Measurements from ENCODE around the gene GABBR1.
A peak's percentile ranks its signal among the peaks of the same experiment; 100 is the strongest.

Gene GABBR1

DNA sequence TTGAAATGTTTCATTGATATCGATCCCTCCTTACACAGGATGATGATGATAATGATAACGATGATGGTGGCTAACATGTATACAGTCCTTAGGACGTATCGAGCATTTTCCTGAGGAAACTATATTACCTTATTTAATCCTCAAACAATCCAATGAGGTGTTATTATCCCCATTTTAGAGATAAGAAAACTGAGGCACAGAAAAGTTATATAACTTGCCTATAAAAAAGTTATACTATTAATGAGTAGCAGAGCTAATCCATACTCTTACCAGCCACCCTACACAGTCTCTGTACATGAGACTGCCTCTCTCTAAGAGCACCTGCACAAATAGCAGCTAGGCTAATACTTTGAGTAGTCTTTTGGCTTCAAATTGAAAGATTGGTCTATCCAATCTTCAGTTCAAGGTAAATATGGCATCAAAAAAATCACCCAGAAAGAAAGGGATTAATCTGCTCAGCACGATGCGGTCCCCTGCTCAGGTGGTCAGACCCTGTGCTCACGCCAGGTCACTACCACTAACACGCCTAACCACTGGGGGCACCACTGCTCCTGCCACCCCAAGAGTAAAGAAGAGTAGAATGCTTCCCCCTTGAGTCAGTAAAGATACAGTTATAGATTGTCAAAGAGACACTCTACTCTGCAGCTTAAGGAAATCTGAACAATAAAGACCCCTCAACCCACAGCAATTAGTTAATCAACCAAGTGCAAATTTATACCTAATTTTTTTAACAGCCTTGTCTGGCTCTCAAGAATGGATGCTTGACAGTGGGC, 15.0 kb downstream of the GABBR1 start:
- DNase-seq: no peak

DNA sequence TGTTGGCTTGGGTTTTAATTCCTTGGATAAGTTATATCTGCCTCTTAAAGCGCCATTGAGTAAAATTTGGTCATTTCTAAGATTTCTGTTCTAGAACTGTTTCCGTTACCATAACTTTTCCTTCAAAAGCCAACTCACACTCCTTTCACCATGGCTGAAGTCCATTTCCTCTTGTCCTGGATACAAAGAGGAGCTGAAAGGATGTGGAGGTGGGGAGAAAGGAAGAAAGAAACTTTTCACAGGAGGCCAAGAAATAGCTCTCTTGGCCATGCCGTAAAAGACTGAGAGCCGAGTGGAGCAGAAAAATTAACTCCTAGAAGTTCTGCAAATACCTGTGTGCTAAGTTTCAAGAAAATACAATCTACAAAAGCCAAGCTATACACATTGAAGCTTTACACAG, 21.6 kb downstream of the GABBR1 start:
- DNase-seq: no peak

DNA sequence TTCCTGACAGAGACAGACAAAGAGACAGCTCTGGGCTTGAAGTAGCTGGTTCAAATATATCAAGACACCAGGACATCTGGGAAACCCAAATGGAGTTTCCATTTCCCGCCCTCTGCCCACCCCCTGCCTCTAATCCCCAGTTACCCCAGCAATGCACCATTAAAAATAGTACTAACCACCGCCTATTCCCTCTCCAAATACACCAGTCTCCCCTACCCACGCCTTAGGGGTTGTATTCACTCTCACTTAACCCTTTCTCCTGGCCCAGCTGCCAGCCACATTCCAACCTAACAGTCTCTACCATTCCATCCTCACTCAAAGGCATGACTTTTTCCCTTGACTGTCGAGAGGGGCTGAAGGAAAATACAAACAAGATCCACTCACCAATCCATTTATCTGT, 22.4 kb downstream of the GABBR1 start:
- DNase-seq: no peak

DNA sequence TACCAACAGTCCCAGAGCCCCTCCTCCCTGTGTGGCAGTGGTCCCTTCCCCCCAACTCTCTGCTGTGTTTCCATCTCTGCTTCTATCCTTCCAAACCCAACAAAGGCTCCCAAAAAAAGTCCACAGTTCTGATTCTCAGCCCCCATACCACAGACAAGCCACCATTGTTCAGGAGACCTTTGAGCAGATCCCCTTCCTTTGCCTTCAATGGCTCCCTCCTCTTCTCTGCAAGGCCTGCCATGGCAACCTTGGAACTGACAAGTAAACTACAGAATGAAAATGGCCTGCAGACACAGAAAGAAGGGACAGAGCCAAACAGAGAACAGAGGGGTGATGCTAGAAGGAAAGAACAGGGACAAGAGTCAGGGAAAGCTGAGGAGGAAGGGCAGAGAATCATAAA, 24.9 kb downstream of the GABBR1 start:
- DNase-seq: no peak

DNA sequence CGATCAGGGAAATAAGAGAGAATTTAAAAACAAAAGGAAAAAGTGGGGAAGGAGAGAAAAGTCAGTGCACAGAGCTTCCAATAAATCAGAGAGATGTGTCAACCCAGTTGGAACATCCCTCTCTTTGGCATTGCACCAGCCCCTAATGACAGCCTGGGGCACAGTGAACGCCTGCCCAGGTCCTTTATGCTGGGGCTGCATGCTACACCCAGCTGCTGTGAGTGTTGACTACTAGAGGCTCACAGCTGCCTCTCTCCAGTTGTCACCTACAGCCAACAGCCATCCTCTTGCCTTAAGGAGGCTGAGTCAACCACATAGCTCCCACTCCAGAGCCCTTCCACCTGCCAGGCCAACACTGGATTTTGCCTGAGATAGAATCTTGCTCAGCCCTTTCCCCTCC, 29.1 kb downstream of the GABBR1 start:
- no peak for DNase-seq

DNA sequence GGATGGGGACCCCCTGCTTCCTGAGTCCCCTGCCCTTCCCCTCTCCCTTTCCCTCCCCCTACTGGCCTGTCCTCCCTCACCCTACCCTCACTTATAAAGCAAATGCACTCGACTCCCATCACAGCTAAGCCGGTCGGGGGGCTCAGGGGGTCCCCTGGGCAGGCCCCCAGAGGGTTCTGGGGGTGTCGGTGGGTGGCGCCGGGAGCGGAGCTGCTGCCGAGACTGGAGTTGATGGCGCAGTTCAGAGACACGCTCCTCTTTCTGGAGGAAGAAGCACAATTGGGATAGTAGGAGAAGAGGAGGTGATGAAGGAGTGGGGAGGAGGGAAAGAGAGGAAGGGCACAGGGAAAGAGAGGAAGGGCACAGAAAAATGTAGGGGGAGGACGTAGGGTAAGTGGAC, 29.5 kb downstream of the GABBR1 start:
- no peak for DNase-seq

DNA sequence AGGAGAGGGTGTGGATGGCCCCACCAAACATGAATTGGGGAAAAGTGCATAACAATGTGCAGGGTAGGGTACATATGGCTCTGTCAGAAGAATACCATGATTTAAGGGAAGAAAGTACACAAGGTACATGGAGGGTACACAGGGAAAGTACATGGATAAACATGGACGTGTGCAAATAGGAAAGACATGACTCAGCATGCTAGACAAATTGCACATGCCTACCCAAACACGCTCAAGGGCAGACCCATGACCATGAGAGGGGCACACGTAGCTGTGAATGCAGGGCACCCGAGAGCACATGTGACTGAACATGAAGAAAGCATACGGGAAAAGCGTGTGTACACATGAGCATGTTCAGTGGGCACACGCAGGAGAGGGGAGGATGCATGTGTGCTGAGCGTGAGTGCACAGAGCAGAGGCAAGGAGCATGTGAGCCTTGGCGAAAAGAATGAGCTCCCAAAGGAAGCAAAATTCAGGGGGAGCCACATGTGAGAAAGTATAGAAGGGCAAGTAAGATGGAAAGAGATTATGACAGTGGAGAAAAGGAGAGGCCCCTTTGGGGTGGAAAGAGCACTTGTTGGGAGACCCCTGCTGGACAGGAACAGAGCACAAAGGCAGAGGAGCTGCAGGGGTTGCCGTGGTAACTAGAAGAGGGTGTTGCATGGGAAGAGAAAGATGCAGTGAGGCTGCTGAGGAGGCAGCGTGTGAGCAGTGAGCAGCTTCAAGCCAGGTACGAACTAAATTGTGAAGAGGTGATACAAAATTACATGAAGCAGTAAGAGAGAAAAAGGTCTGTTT, 30.2 kb downstream of the GABBR1 start:
- DNase-seq: peak; percentile 15

DNA sequence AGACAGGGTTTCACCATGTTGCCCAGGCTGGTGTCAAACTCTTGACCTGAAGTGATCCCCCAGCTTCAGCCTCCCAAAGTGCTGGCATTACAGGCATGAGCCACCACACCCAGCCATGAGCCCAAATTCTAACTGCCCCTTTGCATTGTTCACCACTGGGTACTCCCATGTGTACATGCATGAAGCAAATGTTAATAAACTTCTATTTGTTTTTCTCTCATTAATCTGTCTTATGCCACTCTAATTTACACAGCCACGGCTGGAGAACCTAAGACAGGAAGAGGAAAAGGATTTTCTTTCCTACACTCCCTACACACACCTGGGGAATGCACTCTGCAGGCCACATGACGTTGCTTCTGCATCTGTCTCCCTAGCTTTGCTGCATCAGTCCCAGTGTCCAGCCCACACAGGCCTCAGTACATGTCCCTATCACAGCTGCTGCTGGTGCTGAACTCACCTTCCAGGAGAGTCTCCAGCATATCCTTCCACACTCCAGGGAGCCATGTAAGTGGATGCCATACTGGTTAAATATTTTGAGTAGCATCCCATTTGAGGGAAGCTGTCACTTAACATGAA, 34.7 kb downstream of the GABBR1 start:
- DNase-seq: no peak

DNA sequence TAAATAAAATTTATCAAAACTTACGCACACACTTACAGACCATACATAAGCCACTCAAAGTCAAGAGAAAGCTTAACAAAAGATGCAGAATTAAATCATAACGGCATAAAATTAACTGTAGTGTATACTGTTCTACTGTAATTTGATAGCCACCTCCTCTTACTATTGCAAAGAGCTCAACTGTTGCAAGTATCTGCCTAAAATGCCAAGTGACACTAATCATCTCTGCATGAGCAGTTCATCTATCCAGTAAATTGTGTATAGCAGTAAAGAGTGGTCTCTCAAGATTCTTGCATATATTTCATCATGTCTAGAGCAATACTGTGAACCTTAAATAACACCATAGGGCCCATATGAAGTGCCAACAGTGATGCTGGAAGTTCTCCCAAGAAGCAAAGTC, 35.8 kb downstream of the GABBR1 start:
- no peak for DNase-seq

DNA sequence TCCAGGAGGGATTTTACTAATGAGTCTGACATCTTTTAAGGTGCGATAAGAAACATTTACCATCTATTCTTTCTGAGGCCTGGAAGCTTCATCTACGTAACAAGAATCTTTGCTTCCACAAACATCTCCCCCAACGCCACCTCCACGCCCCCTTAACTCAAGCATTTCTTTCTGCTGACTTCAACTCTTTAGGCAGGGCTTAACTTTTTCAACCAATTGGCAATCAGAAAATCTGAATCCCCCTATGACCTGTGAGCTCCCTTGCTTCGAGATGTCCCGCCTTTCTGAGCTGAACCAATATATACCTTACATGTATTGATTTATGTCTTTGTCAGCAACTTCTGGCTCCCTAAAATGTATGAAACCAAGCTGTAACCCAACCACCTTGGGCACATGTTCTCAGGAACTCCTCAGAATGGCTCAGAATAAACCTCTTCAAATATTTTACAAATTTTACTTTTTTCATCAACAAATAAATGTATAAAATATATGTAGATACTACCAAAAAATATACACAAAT, 36.5 kb downstream of the GABBR1 start:
- DNase-seq: no peak

DNA sequence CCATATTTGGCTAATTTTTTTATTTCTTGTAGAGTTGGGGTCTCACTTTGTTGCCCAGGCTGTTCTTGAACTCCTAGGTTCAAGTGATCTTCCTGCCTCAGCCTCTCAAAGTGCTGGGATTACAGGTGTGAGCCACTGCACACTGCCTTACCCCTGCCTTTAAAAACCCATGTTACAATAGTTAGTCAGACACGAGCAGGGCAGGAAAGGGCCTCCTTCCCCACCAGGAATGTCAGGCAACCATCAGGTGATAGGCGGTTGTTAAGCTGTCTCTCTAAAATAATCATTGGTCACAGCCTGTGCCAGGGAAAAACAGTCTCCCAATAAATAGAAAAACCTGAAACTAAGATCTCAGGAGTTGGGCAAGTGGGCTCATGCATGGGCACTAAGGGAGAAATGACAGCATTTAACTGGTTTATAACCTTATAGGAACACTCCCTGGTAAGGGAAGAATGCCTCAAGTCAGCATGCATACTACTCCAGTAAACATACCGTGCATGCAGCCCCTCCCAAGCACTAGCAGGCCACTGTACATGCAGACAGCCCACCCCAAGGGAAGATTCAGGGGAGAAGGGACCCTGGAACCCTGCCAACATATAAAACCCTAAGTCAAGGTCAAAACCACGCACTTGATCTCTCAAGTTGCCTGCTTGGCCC, 39.7 kb downstream of the GABBR1 start:
- DNase-seq: no peak

DNA sequence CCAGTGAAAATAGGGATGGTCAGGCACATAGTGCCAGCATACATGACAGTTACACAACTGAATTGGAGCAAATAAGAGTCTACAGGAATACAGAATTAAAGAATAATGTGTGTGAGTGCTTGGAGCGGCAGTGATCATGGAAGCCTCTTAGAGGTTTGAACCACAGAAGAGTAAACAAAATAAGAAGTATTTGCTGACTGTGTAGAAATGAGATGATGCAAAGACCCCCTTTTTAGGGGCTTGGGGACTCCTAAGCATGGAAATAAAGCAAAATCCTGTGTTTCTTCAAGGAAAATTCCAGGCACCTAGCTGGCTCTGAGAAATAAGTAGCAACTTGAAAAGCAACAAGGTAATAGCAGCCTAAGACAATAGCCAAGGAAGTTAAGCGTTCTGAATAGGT, 41.3 kb downstream of the GABBR1 start:
- DNase-seq: no peak

DNA sequence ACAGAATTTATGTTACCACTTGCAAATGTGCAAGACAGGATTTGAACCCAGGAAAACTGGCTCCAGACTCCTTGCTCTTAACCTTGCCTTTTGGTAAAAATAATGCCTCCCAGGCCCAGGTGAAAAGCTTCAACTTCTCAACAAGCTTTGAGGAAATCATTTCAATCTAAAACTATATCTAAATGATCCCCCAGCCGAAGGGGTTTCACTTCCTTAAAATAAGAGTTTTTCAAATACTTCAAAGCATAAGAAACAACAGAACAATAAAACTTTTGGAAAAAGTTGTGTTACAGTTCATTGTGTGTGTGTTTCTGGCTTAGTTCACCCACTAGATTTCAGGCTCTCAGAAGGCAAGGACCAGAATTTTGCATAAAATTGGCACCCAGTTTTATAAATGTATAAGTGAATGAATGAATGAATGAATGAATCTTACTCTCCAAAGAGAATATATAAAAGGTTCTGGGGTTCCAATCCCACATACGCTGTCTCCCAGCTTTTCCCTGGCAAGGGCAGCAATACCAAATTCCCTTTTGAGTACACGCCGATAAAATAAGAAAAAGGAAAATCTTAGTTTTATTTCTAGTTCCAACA, 42.7 kb downstream of the GABBR1 start:
- no peak for DNase-seq

DNA sequence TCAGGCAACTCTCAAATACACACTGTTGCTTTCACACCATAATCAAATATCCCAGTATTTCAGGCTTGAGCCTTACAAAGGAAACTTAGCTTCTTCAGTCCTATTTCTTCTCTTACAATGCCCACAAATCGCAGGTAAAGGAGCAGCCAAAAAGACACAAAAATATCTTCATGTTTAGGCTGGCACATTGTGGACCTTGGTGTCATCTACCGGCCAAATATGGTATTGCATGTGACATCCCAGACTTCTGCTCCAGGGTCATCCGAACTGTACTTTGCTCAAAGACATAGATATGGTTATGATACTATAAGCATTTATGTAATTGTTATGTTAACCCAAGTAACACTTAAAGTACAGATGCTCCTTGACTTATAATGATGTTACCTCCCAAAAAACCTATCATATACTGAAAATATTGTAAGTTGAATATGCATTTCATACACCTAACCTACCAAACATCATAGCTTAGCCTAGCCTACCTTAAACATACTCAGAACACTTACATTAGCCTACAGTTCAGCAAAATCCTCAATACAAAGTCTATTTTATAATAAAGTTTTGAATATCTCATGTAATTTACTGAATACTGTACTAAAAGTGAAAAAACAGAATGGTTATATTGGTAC, 43.4 kb downstream of the GABBR1 start:
- DNase-seq: peak; percentile 54

DNA sequence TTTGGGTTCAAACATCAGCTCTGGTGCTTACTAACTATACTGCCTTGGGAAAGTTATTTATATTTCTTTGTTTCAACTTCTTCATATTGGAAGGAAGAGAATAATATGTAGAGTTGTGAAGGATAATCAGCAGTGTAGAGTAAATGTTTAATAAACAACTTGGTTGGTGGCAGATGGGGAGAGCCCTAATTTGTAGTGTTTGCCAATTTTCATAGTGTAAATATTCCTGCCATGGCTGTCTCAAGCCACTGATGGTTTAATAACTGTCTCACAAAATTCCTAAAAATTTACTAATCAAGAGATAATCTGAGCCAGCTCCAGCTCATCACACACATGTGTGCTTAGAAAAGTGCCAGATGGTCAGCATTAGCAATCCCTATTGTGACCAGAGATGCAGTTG, 48.2 kb downstream of the GABBR1 start, which contains the start of gene OR2H2:
Gene OR2H2, plus strand, starts transcription at position 301 of the 400 bp plus-strand sequence. CDS start 2,824 bp downstream, outside the sequence.
- no peak for DNase-seq

DNA sequence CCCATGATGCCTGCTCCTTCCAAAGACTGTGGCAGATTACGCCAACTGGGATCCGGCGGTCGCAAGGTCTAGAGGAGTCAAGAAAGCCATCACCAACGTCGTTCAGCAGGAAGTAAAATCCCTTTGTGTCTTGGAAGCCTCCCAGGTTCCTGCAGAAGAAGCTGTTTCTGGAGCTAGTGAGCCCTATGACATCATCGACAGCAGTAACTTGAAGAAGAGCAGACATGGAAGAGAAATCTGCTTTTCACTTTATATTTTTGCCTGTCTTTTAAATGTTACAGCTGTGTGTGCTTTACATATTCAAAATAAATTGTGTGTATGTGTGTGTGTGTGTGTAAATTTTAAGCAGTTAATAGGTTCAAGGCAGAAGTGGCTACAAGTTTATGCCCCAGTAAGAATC, 55.4 kb downstream of the GABBR1 start:
- DNase-seq: no peak

DNA sequence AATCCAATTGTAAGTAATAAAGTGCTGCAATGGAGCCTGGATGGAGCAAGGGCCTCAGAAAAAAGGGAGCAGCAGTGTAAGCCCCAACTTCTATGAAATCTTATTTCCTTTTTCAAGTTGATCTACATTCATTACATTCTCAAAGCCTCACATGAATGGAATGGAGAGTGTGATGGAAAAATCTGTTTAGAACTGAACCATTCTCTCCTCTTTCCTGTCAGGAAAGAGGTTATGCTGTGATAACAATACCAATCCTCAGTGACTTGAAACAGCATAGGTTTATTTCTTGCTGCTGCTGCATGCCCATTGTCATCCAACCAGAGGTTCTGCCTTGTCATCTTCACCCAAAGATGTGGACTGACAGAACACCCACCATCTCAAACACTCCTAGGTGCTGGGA, 56.9 kb downstream of the GABBR1 start:
- no peak for DNase-seq

DNA sequence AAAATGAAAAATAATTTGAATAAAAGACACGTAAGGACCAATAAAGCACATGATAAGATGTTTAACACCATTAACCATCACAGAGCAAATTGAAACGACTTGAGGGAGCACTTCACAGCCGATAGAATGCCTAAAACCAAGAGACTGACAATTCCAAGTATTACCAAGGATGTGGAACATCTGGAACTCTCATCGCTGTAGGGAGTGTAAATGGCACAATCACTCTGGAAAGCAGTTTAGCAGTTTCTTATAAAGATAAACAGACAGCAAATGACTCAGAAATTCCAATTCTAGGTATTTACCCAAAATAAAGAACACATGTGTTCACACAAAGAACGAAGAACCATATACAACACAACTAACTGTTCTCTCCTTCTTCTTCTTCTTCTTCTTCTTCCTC, 65.0 kb downstream of the GABBR1 start:
- DNase-seq: no peak

DNA sequence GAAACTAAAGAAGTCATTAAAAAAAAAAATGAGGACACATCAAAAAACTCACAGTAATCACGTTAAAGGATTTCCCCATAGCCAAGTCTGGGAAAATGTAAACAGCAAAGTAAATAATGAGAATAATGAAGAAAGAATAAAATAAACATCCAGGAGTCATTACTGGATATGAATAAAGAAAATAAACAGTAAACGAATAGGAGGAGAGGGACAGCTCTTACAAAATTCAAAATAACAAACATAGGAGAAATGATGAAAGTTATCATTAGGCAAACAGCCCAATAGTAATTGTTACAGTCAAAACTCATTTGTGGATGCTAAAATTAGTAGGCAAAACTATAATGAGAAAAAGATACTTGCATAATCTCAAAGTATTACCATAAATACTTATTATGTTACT, 65.4 kb downstream of the GABBR1 start:
- DNase-seq: no peak

DNA sequence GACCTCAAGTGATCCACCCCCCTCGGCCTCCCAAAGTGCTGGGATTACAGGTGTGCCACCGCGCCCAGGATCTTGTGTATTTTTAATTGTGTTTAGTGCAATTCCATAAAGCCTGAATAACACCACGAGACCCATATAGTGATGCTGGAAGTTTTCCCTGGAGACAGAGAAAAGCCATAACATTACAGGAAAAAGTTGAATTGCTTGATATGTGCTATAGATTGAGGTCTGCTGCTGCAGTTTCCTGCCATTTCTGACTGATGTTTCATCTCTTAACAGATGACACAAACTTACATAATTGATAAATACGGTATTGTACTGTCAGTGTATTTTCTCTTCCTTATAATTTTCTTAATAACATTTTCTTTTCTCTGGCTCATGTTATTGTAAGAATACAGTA, 66.1 kb downstream of the GABBR1 start:
- DNase-seq: no peak

DNA sequence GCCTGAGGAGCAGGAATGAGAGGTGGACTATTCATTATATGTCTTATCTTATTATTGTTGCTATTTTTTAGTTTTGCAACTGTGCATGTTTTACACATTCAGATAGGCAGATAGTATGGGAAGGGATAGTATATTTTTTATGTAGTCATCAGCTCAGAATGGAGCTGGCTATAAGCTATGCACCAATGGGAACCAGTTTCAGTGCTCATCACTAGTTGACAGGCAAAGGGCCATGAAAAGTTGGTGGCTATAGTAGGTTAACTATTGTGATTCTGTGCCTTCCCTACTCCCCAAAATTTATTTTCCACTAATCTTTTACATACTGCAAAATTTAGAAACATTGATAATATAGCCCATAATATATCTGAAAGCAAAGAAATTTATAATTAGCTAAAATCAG, 68.1 kb downstream of the GABBR1 start:
- no peak for DNase-seq

DNA sequence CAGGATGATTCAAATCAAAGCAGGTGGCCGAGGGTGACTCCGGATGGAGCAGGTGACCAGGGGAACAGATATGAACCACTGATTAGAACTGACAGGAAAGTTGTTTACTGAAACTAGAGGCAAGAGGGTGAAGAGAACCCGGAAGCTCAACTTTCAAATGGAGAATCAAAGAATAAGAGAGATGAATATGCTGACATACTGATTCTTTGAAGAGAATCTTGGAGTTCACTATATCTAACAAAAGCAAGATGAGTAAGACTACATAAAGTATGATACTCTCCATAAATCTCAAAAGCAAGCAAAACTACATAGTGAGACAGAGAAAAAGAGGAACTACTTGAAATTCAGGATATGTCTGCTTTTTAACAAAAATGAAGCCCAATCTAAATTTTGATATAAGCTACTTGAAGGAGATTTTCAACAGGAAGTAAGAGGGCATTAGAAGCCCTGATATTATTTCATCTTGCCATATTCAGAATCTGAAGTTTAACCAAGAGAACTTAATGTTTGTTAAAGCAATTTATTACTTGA, 69.5 kb downstream of the GABBR1 start:
- DNase-seq: no peak
